ENCODE measurements around the gene MEIKIN. TPM values are rescaled to one million over a fixed set of nuclear protein-coding genes. Genes with fewer than 3 reads are reported as not detected.
"Not testable (repeated sequence)": the region's sequence is repeated elsewhere in the genome, so short reads cannot be mapped to it uniquely, and the experiment has no call there.

MEIKIN gene
- total RNA-seq, 1 donor from 2014 or later = not detected

- Mint-ChIP-seq H3K27ac (no peak overlapping the region), H3K9me3 (peaks cover 6% of the 10 kb centered on the region), H3K4me1 (ENCODE audit: unreplicated experiment) (no peaks in the 10 kb centered on the region), H3K4me3 (no peak overlapping the region), H3K27me3 (no peaks in the 10 kb centered on the region), H3K36me3 (no peaks in the 10 kb centered on the region)
- TF ChIP-seq CTCF (conservative IDR thresholded peaks at IDR 0.05) = no peak
- no peak for DNase-seq (ENCODE audit: extremely low spot score, unreplicated experiment)
Measured at GRCh38 chr5:131846536-131846935, 98.9 kb downstream of the MEIKIN start.

- Mint-ChIP-seq H3K4me1 (ENCODE audit: unreplicated experiment) (no peaks in the 10 kb centered on the region), H3K27me3 (no peaks in the 10 kb centered on the region), H3K9me3 (peaks cover 6% of the 10 kb centered on the region), H3K27ac (no peak overlapping the region), H3K4me3 (no peak overlapping the region), H3K36me3 (no peaks in the 10 kb centered on the region)
- DNase-seq (ENCODE audit: extremely low spot score, unreplicated experiment) = no peak
- no peak for TF ChIP-seq CTCF (conservative IDR thresholded peaks at IDR 0.05)
Measured at GRCh38 chr5:131845828-131846227, 99.6 kb downstream of the MEIKIN start.

- peaks cover 10% of the 10 kb centered on the region for H3K9me3 Mint-ChIP-seq
- H3K27me3 Mint-ChIP-seq; H3K4me1 Mint-ChIP-seq (ENCODE audit: unreplicated experiment); H3K4me3 Mint-ChIP-seq; H3K27ac Mint-ChIP-seq; DNase-seq (ENCODE audit: extremely low spot score, unreplicated experiment); H3K36me3 Mint-ChIP-seq: not testable (repeated sequence)
Measured at GRCh38 chr5:131842971-131843370, 102.5 kb downstream of the MEIKIN start.

DNA sequence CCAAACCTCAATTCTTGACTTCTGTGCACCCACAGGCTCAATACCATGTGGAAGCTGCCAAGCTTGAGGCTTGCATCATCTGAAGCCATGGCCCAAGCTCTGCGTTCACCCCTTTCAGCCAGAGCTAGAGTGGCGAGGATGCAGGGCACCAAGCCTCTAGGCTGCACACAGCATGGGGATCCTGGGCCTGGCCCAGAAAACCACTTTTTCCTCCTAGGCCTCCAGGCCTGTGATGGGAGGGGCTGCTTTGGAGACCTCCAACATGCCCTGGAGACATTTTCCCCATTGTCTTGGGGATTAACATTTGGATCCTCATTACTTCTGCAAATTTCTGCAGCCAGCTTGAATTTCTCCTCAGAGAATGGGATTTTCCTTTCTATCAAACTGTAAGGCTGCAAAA is 112.8 kb downstream of the MEIKIN start:
- H3K4me1 Mint-ChIP-seq (ENCODE audit: unreplicated experiment); H3K36me3 Mint-ChIP-seq; H3K27ac Mint-ChIP-seq; H3K9me3 Mint-ChIP-seq; H3K4me3 Mint-ChIP-seq; DNase-seq (ENCODE audit: extremely low spot score, unreplicated experiment); H3K27me3 Mint-ChIP-seq: not testable (repeated sequence)

GRCh38 chr5:131825404-131826013 is 120.0 kb downstream of the MEIKIN start:
- no peaks in the 10 kb centered on the region for H3K36me3 Mint-ChIP-seq
- peaks cover 2% of the 10 kb centered on the region for H3K27me3 Mint-ChIP-seq
- no peak overlapping the region for H3K27ac Mint-ChIP-seq
- H3K9me3 Mint-ChIP-seq = no peaks in the 10 kb centered on the region
- H3K4me3 Mint-ChIP-seq = no peak overlapping the region
- TF ChIP-seq CTCF (conservative IDR thresholded peaks at IDR 0.05) = no peak
- DNase-seq (ENCODE audit: extremely low spot score, unreplicated experiment) = no peak
- H3K4me1 Mint-ChIP-seq (ENCODE audit: unreplicated experiment) = no peaks in the 10 kb centered on the region

DNA sequence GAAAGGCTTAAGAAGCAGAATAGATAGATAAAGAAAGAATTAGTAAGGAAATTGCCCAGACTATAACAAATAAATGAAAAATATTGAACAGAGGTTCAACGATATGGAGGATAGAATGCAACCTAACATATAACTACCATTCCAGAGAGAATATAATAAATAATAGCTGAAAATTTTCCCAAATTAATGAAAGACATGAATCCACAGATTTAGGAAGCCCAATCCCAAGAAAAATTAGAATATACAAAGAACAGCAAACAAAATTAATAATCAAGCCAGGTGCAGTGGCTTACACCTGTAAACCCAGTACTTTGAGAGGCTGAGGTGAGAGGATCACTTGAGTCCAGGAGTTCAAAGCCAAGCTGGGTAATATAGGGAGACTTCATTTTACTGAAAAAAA is 120.8 kb downstream of the MEIKIN start:
- DNase-seq (ENCODE audit: extremely low spot score, unreplicated experiment) = no peak
- no peak overlapping the region for H3K27ac Mint-ChIP-seq
- H3K9me3 Mint-ChIP-seq = no peaks in the 10 kb centered on the region
- no peaks in the 10 kb centered on the region for H3K36me3 Mint-ChIP-seq
- peaks cover 2% of the 10 kb centered on the region for H3K27me3 Mint-ChIP-seq
- no peak overlapping the region for H3K4me3 Mint-ChIP-seq
- no peak for TF ChIP-seq CTCF (conservative IDR thresholded peaks at IDR 0.05)
- no peaks in the 10 kb centered on the region for H3K4me1 Mint-ChIP-seq (ENCODE audit: unreplicated experiment)

GRCh38 chr5:131821221-131821620 is 124.2 kb downstream of the MEIKIN start:
- H3K4me3 Mint-ChIP-seq = no peak overlapping the region
- TF ChIP-seq CTCF (conservative IDR thresholded peaks at IDR 0.05) = no peak
- H3K9me3 Mint-ChIP-seq = no peaks in the 10 kb centered on the region
- H3K27me3 Mint-ChIP-seq = peaks cover 2% of the 10 kb centered on the region
- no peaks in the 10 kb centered on the region for H3K4me1 Mint-ChIP-seq (ENCODE audit: unreplicated experiment)
- H3K36me3 Mint-ChIP-seq = no peaks in the 10 kb centered on the region
- H3K27ac Mint-ChIP-seq = no peak overlapping the region
- DNase-seq (ENCODE audit: extremely low spot score, unreplicated experiment) = no peak
